Measurements from ENCODE around the gene RAMACL. TPM values are rescaled to one million over a fixed set of nuclear protein-coding genes. Genes with fewer than 3 reads are reported as not detected.
"Not testable (repeated sequence)": the region's sequence is repeated elsewhere in the genome, so short reads cannot be mapped to it uniquely, and the experiment has no call there.

The RAMACL gene
- total RNA-seq, 1 experiment from 2014 or later = 0.30 TPM

GRCh38 chr6:166595949-166596348 lies 9.5 kb upstream of the RAMACL start:
- DNase-seq (ENCODE audit: low read depth) = no peak

GRCh38 chr6:166595061-166595780 lies 8.7 kb upstream of the RAMACL start:
- peak; percentile 71 for DNase-seq (ENCODE audit: low read depth)

- DNase-seq (ENCODE audit: low read depth) = peak; percentile 52
Measured at GRCh38 chr6:166592821-166593220, 6.3 kb upstream of the RAMACL start.

- DNase-seq (ENCODE audit: low read depth) = no peak
Measured at GRCh38 chr6:166591961-166592520, 5.6 kb upstream of the RAMACL start.

- no peak for DNase-seq (ENCODE audit: low read depth)
Measured at GRCh38 chr6:166591026-166591425, 4.5 kb upstream of the RAMACL start.

GRCh38 chr6:166589786-166590574 lies 3.5 kb upstream of the RAMACL start:
- DNase-seq (ENCODE audit: low read depth) = no peak

- peak; percentile 38 for DNase-seq (ENCODE audit: low read depth)
Measured at GRCh38 chr6:166589337-166589731, 2.9 kb upstream of the RAMACL start.

GRCh38 chr6:166588691-166589336 lies 2.3 kb upstream of the RAMACL start:
- DNase-seq (ENCODE audit: low read depth) = peak; percentile 51

GRCh38 chr6:166587631-166588413 lies 1.3 kb upstream of the RAMACL start:
- DNase-seq (ENCODE audit: low read depth) = no peak

- no peak for DNase-seq (ENCODE audit: low read depth)
Measured at GRCh38 chr6:166584853-166585429, 1.5 kb downstream of the RAMACL start.

- DNase-seq (ENCODE audit: low read depth) = no peak
Measured at GRCh38 chr6:166584155-166584554, 2.3 kb downstream of the RAMACL start.

GRCh38 chr6:166583230-166583965 lies 3.1 kb downstream of the RAMACL start:
- DNase-seq (ENCODE audit: low read depth) = peak; percentile 45

GRCh38 chr6:166582258-166582657 lies 4.2 kb downstream of the RAMACL start:
- no peak for DNase-seq (ENCODE audit: low read depth)

- not testable (repeated sequence) for DNase-seq (ENCODE audit: low read depth)
Measured at GRCh38 chr6:166581801-166582200, 4.7 kb downstream of the RAMACL start.

- DNase-seq (ENCODE audit: low read depth) = no peak
Measured at GRCh38 chr6:166581091-166581511, 5.4 kb downstream of the RAMACL start.

- DNase-seq (ENCODE audit: low read depth) = no peak
Measured at GRCh38 chr6:166580076-166581050, 6.1 kb downstream of the RAMACL start.

- no peak for DNase-seq (ENCODE audit: low read depth)
Measured at GRCh38 chr6:166579237-166579850, 7.1 kb downstream of the RAMACL start.

- no peak for DNase-seq (ENCODE audit: low read depth)
Measured at GRCh38 chr6:166578536-166579236, 7.8 kb downstream of the RAMACL start.

Data from M059J (cell line).